ENCODE results near the gene ACOT8.

Gene ACOT8

GRCh38 chr20:45818239-45818638, 39.0 kb downstream of the ACOT8 start:
- no peak overlapping the region for H3K27ac ChIP-seq (ENCODE audit: low read depth, low read length)
- H3K4me3 ChIP-seq (ENCODE audit: low read depth, low read length), result no peak overlapping the region
- H3K4me2 ChIP-seq (ENCODE audit: low read length), result no peak overlapping the region
- no peak overlapping the region for H2AK5ac ChIP-seq (ENCODE audit: low read length)
- H3K79me2 ChIP-seq (ENCODE audit: control insufficient read depth, insufficient read depth, low read length, poor library complexity), result peaks cover 3% of the 10 kb centered on the region
- no peak overlapping the region for H4K12ac ChIP-seq (ENCODE audit: low read depth, low read length)
- no peaks in the 10 kb centered on the region for H3K9me3 ChIP-seq (ENCODE audit: insufficient read depth, low read depth, low read length)
- no peaks in the 10 kb centered on the region for H3K27me3 ChIP-seq (ENCODE audit: insufficient read depth, low read length)
- peaks cover 11 to 22% of the 10 kb centered on the region in 2 experiments for H3K36me3 ChIP-seq (ENCODE audit: control insufficient read depth in 1 of 2, insufficient read depth in 2 of 2, low read length in 2 of 2)
- H3K23ac ChIP-seq (ENCODE audit: low read length), result no peak overlapping the region
- H4K91ac ChIP-seq (ENCODE audit: low read depth, low read length), result no peak overlapping the region
- no peak overlapping the region for H2BK12ac ChIP-seq (ENCODE audit: low read length)
- H2BK5ac ChIP-seq (ENCODE audit: low read depth, low read length, poor library complexity), result no peak overlapping the region
- no peak overlapping the region for H2AFZ ChIP-seq (ENCODE audit: insufficient read depth, low read length, poor library complexity)
- no peak overlapping the region for H3K14ac ChIP-seq (ENCODE audit: low read length)
- H3K4ac ChIP-seq (ENCODE audit: low read depth, low read length), result no peak overlapping the region
- H3K79me1 ChIP-seq (ENCODE audit: low read length), result no peaks in the 10 kb centered on the region
- H3K9ac ChIP-seq (ENCODE audit: low read length), result no peak overlapping the region
- H2BK120ac ChIP-seq (ENCODE audit: insufficient read depth, low read length, poor library complexity), result no peak overlapping the region
- WGBS (ENCODE audit: extremely low coverage, insufficient coverage, insufficient read length), result no CpG with 5 or more reads among the region's 3 CpGs
- H4K8ac ChIP-seq (ENCODE audit: low read depth, low read length), result no peak overlapping the region
- H3K18ac ChIP-seq (ENCODE audit: low read length), result no peak overlapping the region
- peak in 1 of 2 donors; percentile 62 for DNase-seq
- peaks cover 13 to 29% of the 10 kb centered on the region in 2 experiments for H3K4me1 ChIP-seq (ENCODE audit: control insufficient read depth in 1 of 2, insufficient read depth in 2 of 2, low read length in 2 of 2)

- DNase-seq, result peak; percentile 66 to 90
- Histone ChIP-seq H4K8ac (ENCODE audit: low read depth, low read length) (no peak overlapping the region), H2AK5ac (ENCODE audit: low read length) (no peak overlapping the region), H2BK5ac (ENCODE audit: low read depth, low read length, poor library complexity) (no peak overlapping the region), H3K18ac (ENCODE audit: low read length) (no peak overlapping the region), H3K9me3 (ENCODE audit: insufficient read depth, low read depth, low read length) (no peaks in the 10 kb centered on the region), H3K79me1 (ENCODE audit: low read length) (peaks cover 5% of the 10 kb centered on the region), H4K12ac (ENCODE audit: low read depth, low read length) (no peak overlapping the region), H3K14ac (ENCODE audit: low read length) (no peak overlapping the region), H4K91ac (ENCODE audit: low read depth, low read length) (no peak overlapping the region), H2BK120ac (ENCODE audit: insufficient read depth, low read length, poor library complexity) (no peak overlapping the region), H3K27ac (ENCODE audit: low read depth, low read length) (peak overlapping the region; percentile 14), H2BK12ac (ENCODE audit: low read length) (no peak overlapping the region), H3K9ac (ENCODE audit: low read length) (no peak overlapping the region), H3K23ac (ENCODE audit: low read length) (no peak overlapping the region), H3K4me1 (ENCODE audit: control insufficient read depth in 1 of 2, insufficient read depth in 2 of 2, low read length in 2 of 2) (peaks cover 8 to 22% of the 10 kb centered on the region in 2 experiments), H3K79me2 (ENCODE audit: control insufficient read depth, insufficient read depth, low read length, poor library complexity) (peaks cover 9% of the 10 kb centered on the region), H3K4me2 (ENCODE audit: low read length) (no peak overlapping the region), H3K4me3 (ENCODE audit: low read depth, low read length) (no peak overlapping the region), H3K4ac (ENCODE audit: low read depth, low read length) (no peak overlapping the region), H2AFZ (ENCODE audit: insufficient read depth, low read length, poor library complexity) (no peak overlapping the region), H3K36me3 (ENCODE audit: control insufficient read depth in 1 of 2, insufficient read depth in 2 of 2, low read length in 2 of 2) (peaks cover 11 to 22% of the 10 kb centered on the region in 2 experiments), H3K27me3 (ENCODE audit: insufficient read depth, low read length) (no peaks in the 10 kb centered on the region)
- WGBS (ENCODE audit: extremely low coverage, insufficient coverage, insufficient read length), result no CpG with 5 or more reads among the region's 9 CpGs
Measured at GRCh38 chr20:45817376-45818194, 39.6 kb downstream of the ACOT8 start.

DNA sequence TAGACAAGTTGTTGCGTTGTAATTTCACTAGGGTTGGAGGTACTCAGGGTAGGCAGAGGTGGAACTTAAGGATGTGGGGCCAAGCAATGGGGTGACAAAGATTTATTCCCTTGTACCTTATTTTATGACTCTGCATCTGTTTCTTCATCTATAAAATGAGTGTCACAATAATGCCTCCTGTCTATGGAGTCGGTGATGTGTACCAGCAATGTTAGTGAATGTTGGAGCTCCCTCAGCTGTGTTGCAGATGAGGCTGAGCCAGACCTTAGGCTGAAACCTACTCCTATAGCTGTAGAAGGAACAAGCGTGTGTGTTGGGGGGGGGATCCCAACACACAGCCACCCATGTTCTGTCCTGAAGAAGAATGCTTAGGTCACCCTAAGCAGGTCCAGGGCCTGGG, 40.2 kb downstream of the ACOT8 start:
- peaks cover 11 to 22% of the 10 kb centered on the region in 2 experiments for H3K36me3 ChIP-seq (ENCODE audit: control insufficient read depth in 1 of 2, insufficient read depth in 2 of 2, low read length in 2 of 2)
- no peak overlapping the region for H2BK5ac ChIP-seq (ENCODE audit: low read depth, low read length, poor library complexity)
- H3K9ac ChIP-seq (ENCODE audit: low read length), result no peak overlapping the region
- peak overlapping the region; percentile 14 for H3K27ac ChIP-seq (ENCODE audit: low read depth, low read length)
- H4K12ac ChIP-seq (ENCODE audit: low read depth, low read length), result no peak overlapping the region
- H2BK120ac ChIP-seq (ENCODE audit: insufficient read depth, low read length, poor library complexity), result no peak overlapping the region
- no peak for DNase-seq
- H4K91ac ChIP-seq (ENCODE audit: low read depth, low read length), result no peak overlapping the region
- peaks cover 6% of the 10 kb centered on the region for H3K79me1 ChIP-seq (ENCODE audit: low read length)
- no peak overlapping the region for H3K4ac ChIP-seq (ENCODE audit: low read depth, low read length)
- H2AK5ac ChIP-seq (ENCODE audit: low read length), result no peak overlapping the region
- H4K8ac ChIP-seq (ENCODE audit: low read depth, low read length), result no peak overlapping the region
- no peaks in the 10 kb centered on the region for H3K27me3 ChIP-seq (ENCODE audit: insufficient read depth, low read length)
- no peak overlapping the region for H2BK12ac ChIP-seq (ENCODE audit: low read length)
- H3K18ac ChIP-seq (ENCODE audit: low read length), result no peak overlapping the region
- no CpG with 5 or more reads among the region's 3 CpGs for WGBS (ENCODE audit: extremely low coverage, insufficient coverage, insufficient read length)
- no peak overlapping the region for H2AFZ ChIP-seq (ENCODE audit: insufficient read depth, low read length, poor library complexity)
- no peak overlapping the region for H3K23ac ChIP-seq (ENCODE audit: low read length)
- no peak overlapping the region for H3K4me3 ChIP-seq (ENCODE audit: low read depth, low read length)
- no peaks in the 10 kb centered on the region for H3K9me3 ChIP-seq (ENCODE audit: insufficient read depth, low read depth, low read length)
- no peak overlapping the region for H3K4me2 ChIP-seq (ENCODE audit: low read length)
- H3K14ac ChIP-seq (ENCODE audit: low read length), result no peak overlapping the region
- H3K79me2 ChIP-seq (ENCODE audit: control insufficient read depth, insufficient read depth, low read length, poor library complexity), result peaks cover 10% of the 10 kb centered on the region
- peaks cover 7 to 21% of the 10 kb centered on the region in 2 experiments for H3K4me1 ChIP-seq (ENCODE audit: control insufficient read depth in 1 of 2, insufficient read depth in 2 of 2, low read length in 2 of 2)

GRCh38 chr20:45814314-45814713, 42.9 kb downstream of the ACOT8 start:
- Histone ChIP-seq H2AK5ac (ENCODE audit: low read length) (no peak overlapping the region), H3K14ac (ENCODE audit: low read length) (no peak overlapping the region), H2BK5ac (ENCODE audit: low read depth, low read length, poor library complexity) (no peak overlapping the region), H2BK120ac (ENCODE audit: insufficient read depth, low read length, poor library complexity) (no peak overlapping the region), H3K4me2 (ENCODE audit: low read length) (peak overlapping the region; percentile 3), H3K27ac (ENCODE audit: low read depth, low read length) (no peak overlapping the region), H3K27me3 (ENCODE audit: insufficient read depth, low read length) (no peaks in the 10 kb centered on the region), H3K79me1 (ENCODE audit: low read length) (peaks cover 6% of the 10 kb centered on the region), H3K36me3 (ENCODE audit: control insufficient read depth in 1 of 2, insufficient read depth in 2 of 2, low read length in 2 of 2) (peaks cover 17 to 38% of the 10 kb centered on the region in 2 experiments), H3K4me3 (ENCODE audit: low read depth, low read length) (no peak overlapping the region), H3K9me3 (ENCODE audit: insufficient read depth, low read depth, low read length) (no peaks in the 10 kb centered on the region), H4K12ac (ENCODE audit: low read depth, low read length) (no peak overlapping the region), H3K18ac (ENCODE audit: low read length) (no peak overlapping the region), H3K23ac (ENCODE audit: low read length) (no peak overlapping the region), H3K4me1 (ENCODE audit: control insufficient read depth in 1 of 2, insufficient read depth in 2 of 2, low read length in 2 of 2) (peaks cover 7 to 19% of the 10 kb centered on the region in 2 experiments), H3K4ac (ENCODE audit: low read depth, low read length) (no peak overlapping the region), H3K9ac (ENCODE audit: low read length) (no peak overlapping the region), H4K8ac (ENCODE audit: low read depth, low read length) (no peak overlapping the region), H2AFZ (ENCODE audit: insufficient read depth, low read length, poor library complexity) (no peak overlapping the region), H2BK12ac (ENCODE audit: low read length) (no peak overlapping the region), H4K91ac (ENCODE audit: low read depth, low read length) (no peak overlapping the region), H3K79me2 (ENCODE audit: control insufficient read depth, insufficient read depth, low read length, poor library complexity) (peaks cover 10% of the 10 kb centered on the region)
- WGBS (ENCODE audit: extremely low coverage, insufficient coverage, insufficient read length), result no CpG with 5 or more reads among the region's 3 CpGs
- DNase-seq, result no peak
